HCT116 (cell line): ENCODE data around the gene ASPN. TPM values are rescaled to one million over a fixed set of nuclear protein-coding genes. Genes with fewer than 3 reads are reported as not detected.

Experiments used
- ATAC-seq: fragments of 200-7000 bp; cut with Tn5 transposase; 2 replicates; pipeline ENCODE4 v1.9.1; 2020; ENCODE audit warnings: mild to moderate bottlenecking, moderate library complexity
- BruUV-seq: library from RNA; stranded (reverse); fragments of 400-500 nt; replicated peaks from 2 replicates; lab custom pipeline; 2021; lab: Mats Ljungman, UMichigan
- CTCF ChIA-PET: fragments of 300-600 bp; sonication (Branson Sonifier 250); formaldehyde crosslinking; loops from one replicate; lab custom pipeline; 2021; ENCODE audit warnings: antibody characterized with exemption; lab: Charles Lee
- POLR2A ChIA-PET: fragments of 300-600, 350-600 bp; sonication (Branson Sonifier 250); formaldehyde crosslinking; loops from one replicate; lab custom pipeline; 2021; ENCODE audit warnings: antibody characterized with exemption; lab: Charles Lee
- RAD21 ChIA-PET, 2 experiments: fragments of 300-600 bp; sonication (Branson Sonifier 250); formaldehyde crosslinking; loops; one replicate each; lab custom pipeline; 2023; ENCODE audit warnings: low total read pairs in 2 of 2; ENCODE audit not compliant: uncharacterized antibody in 2 of 2, unreplicated experiment in 2 of 2, low non-redundant PET in 1 of 2; lab: Charles Lee
- DNase-seq: peaks from one replicate; pipeline ENCODE4 v3.0.0-alpha.2; 2010; ENCODE audit warnings: low read depth, low spot score
- H2AFZ ChIP-seq: fragments of 200-600 bp; shearing (Covaris generic), sonication (generic); 2 replicates; pipeline ENCODE4 v1.6.1; 2017; ENCODE audit warnings: low read depth, mixed run types, mixed read lengths, antibody characterized with exemption, low read length; ENCODE audit not compliant: poor library complexity, severe bottlenecking
- H3K27ac ChIP-seq: 2 replicates; pipeline ENCODE4 v1.5.1; 2012; ENCODE audit warnings: low read depth, low read length
- H3K27me3 ChIP-seq: fragments of 200-600 bp; sonication (generic); 2 replicates; pipeline ENCODE4 v1.6.1; 2016; ENCODE audit warnings: mixed run types, low read length, mixed read lengths; ENCODE audit not compliant: insufficient read depth
- H3K36me3 ChIP-seq, 2 experiments: fragments of 200-500 bp in 1 of 2; fragments of 200-600 bp in 1 of 2; sonication (Bioruptor generic) in 1 of 2; sonication (generic) in 1 of 2; 2 replicates each; pipeline versions ENCODE4 v1.5.1 to v1.6.1; 2014 to 2016; ENCODE audit warnings: low read length in 2 of 2, inconsistent platforms in 1 of 2, mixed read lengths in 1 of 2, mixed run types in 1 of 2; ENCODE audit not compliant: insufficient read depth in 2 of 2, control insufficient read depth in 1 of 2
- H3K4me1 ChIP-seq, 2 experiments: fragments of 200-600 bp in 1 of 2; sonication (generic) in 1 of 2; 2 replicates each; pipeline versions ENCODE4 v1.5.1 to v1.6.1; 2012 to 2017; ENCODE audit warnings: low read length in 2 of 2, inconsistent platforms in 1 of 2, mild to moderate bottlenecking in 1 of 2, mixed read lengths in 1 of 2, mixed run types in 1 of 2, moderate library complexity in 1 of 2; ENCODE audit not compliant: insufficient read depth in 2 of 2, control insufficient read depth in 1 of 2
- H3K4me2 ChIP-seq: fragments of 200-600 bp; sonication (generic); 2 replicates; pipeline ENCODE4 v1.6.1; 2017; ENCODE audit warnings: mixed run types, low read length, mixed read lengths
- H3K4me3 ChIP-seq, 2 experiments: fragments of 200-600 bp in 1 of 2; sonication (generic) in 1 of 2; replicated peaks in 1 of 2; 2 replicates each; pipeline ENCODE4 v1.5.1; 2011 to 2016; ENCODE audit warnings: low read length in 2 of 2, control low read depth in 1 of 2, low read depth in 1 of 2, mild to moderate bottlenecking in 1 of 2, mixed read lengths in 1 of 2, mixed run types in 1 of 2
- H3K79me2 ChIP-seq: fragments of 200-600 bp; sonication (generic); 2 replicates; pipeline ENCODE4 v1.6.1; 2017; ENCODE audit warnings: mild to moderate bottlenecking, mixed run types, low read length, moderate library complexity, mixed read lengths; ENCODE audit not compliant: insufficient read depth
- H3K9ac ChIP-seq: fragments of 200-600 bp; sonication (generic); 2 replicates; pipeline ENCODE4 v1.6.1; 2016; ENCODE audit warnings: low read length, mixed read lengths
- H3K9me2 ChIP-seq: fragments of 200-600 bp; sonication (generic), shearing (Covaris generic); 2 replicates; pipeline ENCODE4 v1.6.1; 2017; ENCODE audit warnings: mixed run types, mild to moderate bottlenecking, moderate library complexity; ENCODE audit not compliant: insufficient read depth
- H3K9me3 ChIP-seq, 2 experiments: fragments of 200-500 bp in 1 of 2; fragments of 200-600 bp in 1 of 2; sonication (Bioruptor generic) in 1 of 2; sonication (generic) in 1 of 2; 2 replicates each; pipeline ENCODE4 v1.6.1; 2014 to 2017; ENCODE audit warnings: low read length in 2 of 2, mixed read lengths in 2 of 2, inconsistent platforms in 1 of 2, low read depth in 1 of 2, mild to moderate bottlenecking in 1 of 2, mixed run types in 1 of 2, moderate library complexity in 1 of 2; ENCODE audit not compliant: control insufficient read depth in 1 of 2, insufficient read depth in 1 of 2
- H4K20me1 ChIP-seq: fragments of 200-600 bp; sonication (generic), shearing (Covaris generic); 2 replicates; pipeline ENCODE4 v1.6.1; 2017; ENCODE audit warnings: mixed run types, mild to moderate bottlenecking, moderate library complexity; ENCODE audit not compliant: insufficient read depth
- CBX3 ChIP-seq: IDR thresholded peaks from 2 replicates; pipeline ENCODE4 v1.6.1; 2012; ENCODE audit warnings: low read depth
- EZH2 ChIP-seq: fragments of 200-600 bp; sonication (generic); IDR thresholded peaks from 2 replicates; pipeline ENCODE4 v1.6.1; 2017; ENCODE audit warnings: antibody characterized with exemption, mixed run types
- EZH2phosphoT487 ChIP-seq: fragments of 200-600 bp; IDR thresholded peaks from 2 replicates; pipeline ENCODE4 v1.6.1; 2018; ENCODE audit warnings: antibody characterized with exemption, borderline replicate concordance
- JUND ChIP-seq: IDR thresholded peaks from 2 replicates; pipeline ENCODE4 v1.6.1; 2012
- POLR2A ChIP-seq: IDR thresholded peaks from 2 replicates; pipeline ENCODE4 v1.7.0; 2011; ENCODE audit warnings: borderline replicate concordance; ENCODE audit not compliant: insufficient read depth, insufficient read length; ENCODE audit errors: extremely low read depth
- POLR2AphosphoS5 ChIP-seq: IDR thresholded peaks from 2 replicates; pipeline ENCODE4 v1.6.1; 2011; ENCODE audit warnings: mild to moderate bottlenecking, low read depth, low read length, moderate library complexity
- RAD21 ChIP-seq: IDR thresholded peaks from 2 replicates; pipeline ENCODE4 v1.6.1; 2012; ENCODE audit warnings: low read depth, mild to moderate bottlenecking
- SIN3A ChIP-seq: IDR thresholded peaks from 2 replicates; pipeline ENCODE4 v1.6.1; 2012; ENCODE audit warnings: low read depth
- SP1 ChIP-seq: IDR thresholded peaks from 2 replicates; pipeline ENCODE4 v1.6.1; 2012; ENCODE audit warnings: low read depth
- YY1 ChIP-seq: IDR thresholded peaks from 2 replicates; pipeline ENCODE4 v1.6.1; 2011; ENCODE audit warnings: low read length, low read depth, moderate library complexity, mild to moderate bottlenecking; ENCODE audit not compliant: insufficient replicate concordance; ENCODE audit errors: extremely low read depth
- ZNF274 ChIP-seq: fragments of 200-500 bp; sonication (Bioruptor generic); IDR thresholded peaks from 2 replicates; pipeline ENCODE4 v1.6.1; 2014; ENCODE audit warnings: mild to moderate bottlenecking, low read depth, low read length, inconsistent platforms
- intact Hi-C: fragments of 100-400 bp; cut with micrococcal nuclease; formaldehyde crosslinking; loops from 2 replicates; pipeline ENCODE4 v1.10.0; 2022
- total RNA-seq: library from RNA; stranded (reverse); gene quantifications from one replicate; pipeline ENCODE4 v1.2.1, GENCODE V29; 2021; ENCODE audit not compliant: unreplicated experiment
- TF ChIP-seq, protein P1 (sequence below), 3 experiments: fragments of 200-600 bp in 1 of 3; sonication (generic) in 1 of 3; IDR thresholded peaks in 2 of 3; conservative IDR thresholded peaks in 1 of 3; 2 replicates each; pipeline ENCODE4 v1.5.1; 2012 to 2017; ENCODE audit warnings: low read depth in 2 of 3, low read length in 2 of 3, antibody characterized with exemption in 1 of 3, borderline replicate concordance in 1 of 3, control low read depth in 1 of 3, mild to moderate bottlenecking in 1 of 3, mixed read lengths in 1 of 3, mixed run types in 1 of 3, moderate library complexity in 1 of 3; ENCODE audit not compliant: insufficient read depth in 1 of 3
- TF ChIP-seq, protein P2 (sequence below): IDR thresholded peaks from 2 replicates; pipeline ENCODE4 v1.6.1; 2012; ENCODE audit warnings: low read depth

The ASPN gene
- total RNA-seq, 1 experiment from 2014 or later: not detected

DNA sequence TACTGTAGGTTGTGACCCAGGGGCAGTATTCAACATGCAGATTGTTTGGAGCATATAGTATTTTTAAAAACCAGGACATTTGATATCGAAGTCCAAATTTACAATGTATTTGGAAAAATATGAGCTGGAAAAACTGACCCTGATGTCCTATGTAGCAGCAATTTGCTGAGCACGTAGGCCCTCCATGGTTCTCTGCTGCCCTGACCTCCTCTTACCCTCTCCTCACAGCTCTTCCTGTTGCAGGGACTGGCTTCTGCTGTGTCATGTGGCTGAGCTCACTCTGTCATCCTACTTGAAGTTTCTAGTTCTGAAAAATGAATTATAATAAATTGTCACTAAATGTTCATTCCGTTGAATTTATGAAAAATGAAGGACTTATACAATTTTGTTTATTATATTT lies 4.1 kb upstream of the ASPN start:
- no peaks in the 10 kb centered on the region for H4K20me1 ChIP-seq
- DNase-seq (no peak), ATAC-seq (no peak)
- ChIA-PET RAD21 (no interaction called here), CTCF (interaction anchor here (1.7 kb wide), 1 partner anchor 15 kb away, joined by 8 read pairs; no protein-coding TSS in a partner anchor), POLR2A (no interaction called here)
- no peaks in the 10 kb centered on the region for H3K27me3 ChIP-seq
- H3K4me1 ChIP-seq: peaks cover 0 to 6% of the 10 kb centered on the region in 2 experiments; a peak in 2 of 4 replicates
- no peaks in the 10 kb centered on the region for H3K79me2 ChIP-seq
- H3K36me3 ChIP-seq: no peaks in the 10 kb centered on the region
- no peak overlapping the region for H3K4me3 ChIP-seq
- TF ChIP-seq ZNF274 (no peak), RAD21 (no peak), JUND (no peak), CBX3 (no peak), EZH2phosphoT487 (no peak), EZH2 (no peak), SP1 (no peak), SIN3A (no peak), POLR2AphosphoS5 (no peak), YY1 (no peak), POLR2A (no peak)
- TF ChIP-seq, protein P1, sequence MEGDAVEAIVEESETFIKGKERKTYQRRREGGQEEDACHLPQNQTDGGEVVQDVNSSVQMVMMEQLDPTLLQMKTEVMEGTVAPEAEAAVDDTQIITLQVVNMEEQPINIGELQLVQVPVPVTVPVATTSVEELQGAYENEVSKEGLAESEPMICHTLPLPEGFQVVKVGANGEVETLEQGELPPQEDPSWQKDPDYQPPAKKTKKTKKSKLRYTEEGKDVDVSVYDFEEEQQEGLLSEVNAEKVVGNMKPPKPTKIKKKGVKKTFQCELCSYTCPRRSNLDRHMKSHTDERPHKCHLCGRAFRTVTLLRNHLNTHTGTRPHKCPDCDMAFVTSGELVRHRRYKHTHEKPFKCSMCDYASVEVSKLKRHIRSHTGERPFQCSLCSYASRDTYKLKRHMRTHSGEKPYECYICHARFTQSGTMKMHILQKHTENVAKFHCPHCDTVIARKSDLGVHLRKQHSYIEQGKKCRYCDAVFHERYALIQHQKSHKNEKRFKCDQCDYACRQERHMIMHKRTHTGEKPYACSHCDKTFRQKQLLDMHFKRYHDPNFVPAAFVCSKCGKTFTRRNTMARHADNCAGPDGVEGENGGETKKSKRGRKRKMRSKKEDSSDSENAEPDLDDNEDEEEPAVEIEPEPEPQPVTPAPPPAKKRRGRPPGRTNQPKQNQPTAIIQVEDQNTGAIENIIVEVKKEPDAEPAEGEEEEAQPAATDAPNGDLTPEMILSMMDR (IDR thresholded peaks at IDR 0.05 in 2 of 3, conservative IDR thresholded peaks at IDR 0.05 in 1 of 3; ENCODE audit: borderline replicate concordance in 1 of 3, insufficient read depth in 1 of 3, low read depth in 2 of 3, low read length in 2 of 3): no peak
- TF ChIP-seq, protein P2, sequence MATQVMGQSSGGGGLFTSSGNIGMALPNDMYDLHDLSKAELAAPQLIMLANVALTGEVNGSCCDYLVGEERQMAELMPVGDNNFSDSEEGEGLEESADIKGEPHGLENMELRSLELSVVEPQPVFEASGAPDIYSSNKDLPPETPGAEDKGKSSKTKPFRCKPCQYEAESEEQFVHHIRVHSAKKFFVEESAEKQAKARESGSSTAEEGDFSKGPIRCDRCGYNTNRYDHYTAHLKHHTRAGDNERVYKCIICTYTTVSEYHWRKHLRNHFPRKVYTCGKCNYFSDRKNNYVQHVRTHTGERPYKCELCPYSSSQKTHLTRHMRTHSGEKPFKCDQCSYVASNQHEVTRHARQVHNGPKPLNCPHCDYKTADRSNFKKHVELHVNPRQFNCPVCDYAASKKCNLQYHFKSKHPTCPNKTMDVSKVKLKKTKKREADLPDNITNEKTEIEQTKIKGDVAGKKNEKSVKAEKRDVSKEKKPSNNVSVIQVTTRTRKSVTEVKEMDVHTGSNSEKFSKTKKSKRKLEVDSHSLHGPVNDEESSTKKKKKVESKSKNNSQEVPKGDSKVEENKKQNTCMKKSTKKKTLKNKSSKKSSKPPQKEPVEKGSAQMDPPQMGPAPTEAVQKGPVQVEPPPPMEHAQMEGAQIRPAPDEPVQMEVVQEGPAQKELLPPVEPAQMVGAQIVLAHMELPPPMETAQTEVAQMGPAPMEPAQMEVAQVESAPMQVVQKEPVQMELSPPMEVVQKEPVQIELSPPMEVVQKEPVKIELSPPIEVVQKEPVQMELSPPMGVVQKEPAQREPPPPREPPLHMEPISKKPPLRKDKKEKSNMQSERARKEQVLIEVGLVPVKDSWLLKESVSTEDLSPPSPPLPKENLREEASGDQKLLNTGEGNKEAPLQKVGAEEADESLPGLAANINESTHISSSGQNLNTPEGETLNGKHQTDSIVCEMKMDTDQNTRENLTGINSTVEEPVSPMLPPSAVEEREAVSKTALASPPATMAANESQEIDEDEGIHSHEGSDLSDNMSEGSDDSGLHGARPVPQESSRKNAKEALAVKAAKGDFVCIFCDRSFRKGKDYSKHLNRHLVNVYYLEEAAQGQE: no peak
- H3K9me2 ChIP-seq: no peaks in the 10 kb centered on the region
- H2AFZ ChIP-seq: no peak overlapping the region
- BruUV-seq: no TSS peak
- no peaks in the 10 kb centered on the region for H3K9me3 ChIP-seq
- H3K27ac ChIP-seq: no peak overlapping the region
- no peak overlapping the region for H3K9ac ChIP-seq
- H3K4me2 ChIP-seq: no peak overlapping the region
- intact Hi-C loops: no loop called here
